Stomach (tissue), 4 donors: ENCODE results near the gene RAB40B.

Experiments used
- CTCF ChIP-seq, 7 experiments: fragments of 450-650 bp in 4 of 7; fragments of 200-600 bp in 3 of 7; sonication (generic) in 3 of 7; IDR thresholded peaks; one replicate each; pipeline ENCODE4 v1.5.1; 2016 to 2019; ENCODE audit warnings: antibody characterized with exemption in 7 of 7, control low read depth in 2 of 7, mild to moderate bottlenecking in 1 of 7
- EP300 ChIP-seq: sonication (generic); formaldehyde crosslinking; IDR thresholded peaks from one replicate; pipeline ENCODE4 v1.6.1; 2017; ENCODE audit warnings: antibody characterized with exemption
- POLR2A ChIP-seq, 4 donors: fragments of 450-650 bp; IDR thresholded peaks; one replicate each; pipeline ENCODE4 v1.6.1; 2016; ENCODE audit warnings: antibody characterized with exemption in 4 of 4, control low read depth in 2 of 4, mild to moderate bottlenecking in 1 of 4, moderate library complexity in 1 of 4

- no peak for TF ChIP-seq CTCF (IDR thresholded peaks at IDR 0.05)
- TF ChIP-seq POLR2A (IDR thresholded peaks at IDR 0.05), result no peak
- no peak for TF ChIP-seq EP300
Observed at GRCh38 chr17:82665217-82665616, 33.3 kb downstream of the RAB40B start.
